A673 (cell line): ENCODE data around the gene PIK3CD. TPM values are rescaled to one million over a fixed set of nuclear protein-coding genes. Genes with fewer than 3 reads are reported as not detected.

Experiments
- BruUV-seq: library from RNA; stranded (reverse); fragments of 400-500 nt; replicated peaks from 2 replicates; lab custom pipeline; 2021; lab: Mats Ljungman, UMichigan
- CTCF ChIA-PET: fragments of 300-600 bp; sonication (Branson Sonifier 250); formaldehyde crosslinking; loops from one replicate; lab custom pipeline; 2022; ENCODE audit warnings: antibody characterized with exemption; lab: Charles Lee
- POLR2A ChIA-PET: fragments of 300-600 bp; sonication (Branson Sonifier 250); formaldehyde crosslinking; loops from one replicate; lab custom pipeline; 2022; ENCODE audit warnings: antibody characterized with exemption; ENCODE audit not compliant: low non-redundant PET; lab: Charles Lee
- DNase-seq: peaks from one replicate; pipeline ENCODE4 v3.0.0-alpha.2; 2015; ENCODE audit warnings: low spot score
- H3K27ac ChIP-seq: fragments of 200-600 bp; sonication (generic); 2 replicates; pipeline ENCODE4 v1.5.1; 2016; ENCODE audit warnings: mixed run types, low read depth, mild to moderate bottlenecking, mixed read lengths, antibody characterized with exemption, low read length; ENCODE audit not compliant: poor library complexity, severe bottlenecking
- H3K27me3 ChIP-seq: fragments of 200-600 bp; sonication (generic); replicated peaks from 2 replicates; pipeline ENCODE4 v1.6.1; 2017; ENCODE audit warnings: mixed run types, low read depth, mild to moderate bottlenecking, mixed read lengths, antibody characterized with exemption, low read length; ENCODE audit not compliant: insufficient read depth, poor library complexity
- H3K36me3 ChIP-seq: fragments of 200-600 bp; sonication (generic); 2 replicates; pipeline ENCODE4 v1.6.1; 2016; ENCODE audit warnings: mixed run types, mild to moderate bottlenecking, mixed read lengths, antibody characterized with exemption, low read length; ENCODE audit not compliant: insufficient read depth, poor library complexity, severe bottlenecking
- H3K4me1 ChIP-seq: fragments of 200-600 bp; sonication (generic); 2 replicates; pipeline ENCODE4 v1.6.1; 2017; ENCODE audit warnings: mixed run types, mild to moderate bottlenecking, mixed read lengths, antibody characterized with exemption, low read length; ENCODE audit not compliant: insufficient read depth, poor library complexity, severe bottlenecking
- H3K4me3 ChIP-seq: fragments of 200-600 bp; sonication (generic); 2 replicates; pipeline ENCODE4 v1.5.1; 2016; ENCODE audit warnings: low read depth, mixed run types, mild to moderate bottlenecking, mixed read lengths, low read length; ENCODE audit not compliant: poor library complexity, severe bottlenecking
- H3K9me3 ChIP-seq: fragments of 200-600 bp; sonication (generic); 2 replicates; pipeline ENCODE4 v1.6.1; 2016; ENCODE audit warnings: mixed run types, low read depth, mild to moderate bottlenecking, mixed read lengths, antibody characterized with exemption, low read length; ENCODE audit not compliant: poor library complexity, severe bottlenecking
- EZH2 ChIP-seq: fragments of 200-600 bp; sonication (generic); IDR thresholded peaks from 2 replicates; pipeline ENCODE4 v1.6.1; 2017; ENCODE audit warnings: borderline replicate concordance, low read depth, mild to moderate bottlenecking, mixed read lengths, antibody characterized with exemption, low read length; ENCODE audit not compliant: poor library complexity, severe bottlenecking
- intact Hi-C: fragments of 100-400 bp; cut with micrococcal nuclease; formaldehyde crosslinking; loops from one replicate; pipeline ENCODE4 v1.10.0; 2022; ENCODE audit not compliant: unreplicated experiment
- total RNA-seq: library from RNA; stranded (reverse); gene quantifications from 2 replicates; pipeline ENCODE4 v1.2.3, GENCODE V29; 2021
- TF ChIP-seq, protein P1 (sequence below): fragments of 300-800, 200-600 bp; sonication (generic); conservative IDR thresholded peaks from 2 replicates; pipeline ENCODE4 v1.5.1; 2017; ENCODE audit warnings: low read depth, mild to moderate bottlenecking, antibody characterized with exemption, low read length, moderate library complexity, mixed read lengths

The PIK3CD gene
- total RNA-seq, 1 experiment from 2014 or later: 2.1 TPM

DNA sequence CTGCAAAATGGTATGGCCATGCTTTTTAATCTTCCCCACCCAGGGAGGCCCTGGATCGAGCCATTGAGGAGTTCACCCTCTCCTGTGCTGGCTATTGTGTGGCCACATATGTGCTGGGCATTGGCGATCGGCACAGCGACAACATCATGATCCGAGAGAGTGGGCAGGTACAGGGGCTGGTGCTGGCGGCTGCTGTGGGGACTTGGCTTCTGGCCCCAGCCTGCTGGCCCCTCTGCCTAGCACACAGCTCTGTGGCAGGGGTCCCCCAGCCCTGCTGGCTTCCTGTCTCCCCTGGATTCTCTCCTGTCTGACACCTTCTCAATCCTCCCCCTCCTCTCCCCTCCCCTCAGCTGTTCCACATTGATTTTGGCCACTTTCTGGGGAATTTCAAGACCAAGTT lies 72.4 kb downstream of the PIK3CD start:
- Histone ChIP-seq H3K27me3 (no peaks in the 10 kb centered on the region), H3K36me3 (no peaks in the 10 kb centered on the region), H3K27ac (no peak overlapping the region), H3K4me3 (no peak overlapping the region), H3K9me3 (no peaks in the 10 kb centered on the region), H3K4me1 (peaks cover 6% of the 10 kb centered on the region)
- no TSS peak for BruUV-seq
- DNase-seq: no peak
- ChIA-PET POLR2A (no interaction called here), CTCF (interaction anchor here (0.6 kb wide), 1 partner anchor 139 kb away, joined by 3 read pairs; no protein-coding TSS in a partner anchor)
- TF ChIP-seq, protein P1, sequence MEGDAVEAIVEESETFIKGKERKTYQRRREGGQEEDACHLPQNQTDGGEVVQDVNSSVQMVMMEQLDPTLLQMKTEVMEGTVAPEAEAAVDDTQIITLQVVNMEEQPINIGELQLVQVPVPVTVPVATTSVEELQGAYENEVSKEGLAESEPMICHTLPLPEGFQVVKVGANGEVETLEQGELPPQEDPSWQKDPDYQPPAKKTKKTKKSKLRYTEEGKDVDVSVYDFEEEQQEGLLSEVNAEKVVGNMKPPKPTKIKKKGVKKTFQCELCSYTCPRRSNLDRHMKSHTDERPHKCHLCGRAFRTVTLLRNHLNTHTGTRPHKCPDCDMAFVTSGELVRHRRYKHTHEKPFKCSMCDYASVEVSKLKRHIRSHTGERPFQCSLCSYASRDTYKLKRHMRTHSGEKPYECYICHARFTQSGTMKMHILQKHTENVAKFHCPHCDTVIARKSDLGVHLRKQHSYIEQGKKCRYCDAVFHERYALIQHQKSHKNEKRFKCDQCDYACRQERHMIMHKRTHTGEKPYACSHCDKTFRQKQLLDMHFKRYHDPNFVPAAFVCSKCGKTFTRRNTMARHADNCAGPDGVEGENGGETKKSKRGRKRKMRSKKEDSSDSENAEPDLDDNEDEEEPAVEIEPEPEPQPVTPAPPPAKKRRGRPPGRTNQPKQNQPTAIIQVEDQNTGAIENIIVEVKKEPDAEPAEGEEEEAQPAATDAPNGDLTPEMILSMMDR: no peak
- intact Hi-C loops: no loop called here

DNA sequence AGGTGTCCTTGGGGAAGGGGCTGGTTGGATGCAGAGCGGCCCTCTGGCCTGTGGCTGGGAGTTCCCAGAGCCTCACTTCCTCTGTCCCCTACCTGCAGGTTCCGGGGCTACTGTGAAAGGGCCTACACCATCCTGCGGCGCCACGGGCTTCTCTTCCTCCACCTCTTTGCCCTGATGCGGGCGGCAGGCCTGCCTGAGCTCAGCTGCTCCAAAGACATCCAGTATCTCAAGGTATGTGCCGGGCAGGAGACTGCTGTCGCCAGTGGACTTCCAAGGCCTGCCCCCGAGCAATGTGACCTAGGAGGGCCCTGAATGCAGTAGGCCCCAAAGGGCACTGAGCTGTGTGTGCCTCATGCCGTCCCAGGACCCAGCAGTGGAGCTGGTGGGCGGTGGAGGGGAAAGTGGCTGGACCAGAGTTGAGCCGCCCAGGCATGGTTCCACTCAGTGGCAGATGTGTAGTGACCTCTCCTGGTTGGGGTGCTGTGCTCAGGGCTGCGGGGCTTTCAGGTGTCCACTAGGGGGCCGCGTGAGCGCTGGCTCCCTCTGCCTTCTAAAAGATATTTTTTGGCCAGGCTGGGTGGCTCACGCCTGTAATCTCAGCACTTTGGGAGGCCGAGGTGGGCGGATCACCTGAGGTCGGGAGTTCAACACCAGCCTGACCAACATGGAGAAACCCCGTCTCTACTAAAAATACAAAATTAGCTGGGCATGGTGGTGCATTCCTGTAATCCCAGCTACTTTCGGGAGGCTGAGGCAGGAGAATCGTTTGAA lies 73.4 kb downstream of the PIK3CD start:
- CTCF ChIA-PET: interaction anchor here (0.6 kb wide), 1 partner anchor 138 kb away, joined by 3 read pairs; no protein-coding TSS in a partner anchor
- no TSS peak for BruUV-seq
- POLR2A ChIA-PET: no interaction called here
- Histone ChIP-seq H3K4me1 (no peaks in the 10 kb centered on the region), H3K9me3 (no peaks in the 10 kb centered on the region), H3K27me3 (no peaks in the 10 kb centered on the region), H3K4me3 (no peak overlapping the region), H3K27ac (no peak overlapping the region), H3K36me3 (peaks cover 6% of the 10 kb centered on the region)
- TF ChIP-seq, protein P1: peak; percentile 86
- no peak for TF ChIP-seq EZH2
- peak; percentile 64 for DNase-seq
- intact Hi-C loops: no loop called here

DNA sequence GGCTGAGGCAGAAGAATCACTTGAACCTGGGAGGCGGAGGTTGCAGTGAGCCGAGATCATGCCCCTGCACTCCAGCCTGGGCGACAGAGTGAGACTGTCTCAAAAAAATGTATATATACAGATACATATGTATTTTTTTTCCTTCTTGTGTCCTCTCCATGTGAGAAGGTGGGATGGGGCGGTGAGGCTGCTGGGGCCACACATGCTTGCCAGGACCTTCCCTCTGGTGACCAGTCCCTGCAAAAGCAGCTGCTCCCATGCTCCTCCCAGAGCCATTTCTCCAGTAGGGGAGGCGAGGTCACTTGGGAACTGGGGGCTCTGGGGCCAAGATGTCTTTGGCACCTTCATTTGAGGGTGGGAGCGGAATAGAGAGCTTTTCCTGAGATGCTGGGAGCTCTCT lies 74.9 kb downstream of the PIK3CD start:
- BruUV-seq: no TSS peak
- intact Hi-C loops: no loop called here
- no peaks in the 10 kb centered on the region for H3K4me1 ChIP-seq
- no peak for DNase-seq
- no peaks in the 10 kb centered on the region for H3K27me3 ChIP-seq
- no peaks in the 10 kb centered on the region for H3K9me3 ChIP-seq
- H3K27ac ChIP-seq: no peak overlapping the region
- TF ChIP-seq EZH2: no peak
- TF ChIP-seq, protein P1: no peak
- peaks cover 19% of the 10 kb centered on the region for H3K36me3 ChIP-seq
- ChIA-PET POLR2A (no interaction called here), CTCF (no interaction called here)
- no peak overlapping the region for H3K4me3 ChIP-seq
